HCT116 (cell line): ENCODE results near the gene LAMP5. TPM values are rescaled to one million over a fixed set of nuclear protein-coding genes. Genes with fewer than 3 reads are reported as not detected.

Experiments used
- ATAC-seq: fragments of 200-7000 bp; cut with Tn5 transposase; 2 replicates; pipeline ENCODE4 v1.9.1; 2020; ENCODE audit warnings: mild to moderate bottlenecking, moderate library complexity
- BruUV-seq: library from RNA; stranded (reverse); fragments of 400-500 nt; replicated peaks from 2 replicates; lab custom pipeline; 2021; lab: Mats Ljungman, UMichigan
- CTCF ChIA-PET: fragments of 300-600 bp; sonication (Branson Sonifier 250); formaldehyde crosslinking; loops from one replicate; lab custom pipeline; 2021; ENCODE audit warnings: antibody characterized with exemption; lab: Charles Lee
- POLR2A ChIA-PET: fragments of 300-600, 350-600 bp; sonication (Branson Sonifier 250); formaldehyde crosslinking; loops from one replicate; lab custom pipeline; 2021; ENCODE audit warnings: antibody characterized with exemption; lab: Charles Lee
- RAD21 ChIA-PET, 2 experiments: fragments of 300-600 bp; sonication (Branson Sonifier 250); formaldehyde crosslinking; loops; one replicate each; lab custom pipeline; 2023; ENCODE audit warnings: low total read pairs in 2 of 2; ENCODE audit not compliant: uncharacterized antibody in 2 of 2, unreplicated experiment in 2 of 2, low non-redundant PET in 1 of 2; lab: Charles Lee
- DNase-seq: peaks from one replicate; pipeline ENCODE4 v3.0.0-alpha.2; 2010; ENCODE audit warnings: low read depth, low spot score
- H2AFZ ChIP-seq: fragments of 200-600 bp; shearing (Covaris generic), sonication (generic); 2 replicates; pipeline ENCODE4 v1.6.1; 2017; ENCODE audit warnings: low read depth, mixed run types, mixed read lengths, antibody characterized with exemption, low read length; ENCODE audit not compliant: poor library complexity, severe bottlenecking
- H3K27ac ChIP-seq: 2 replicates; pipeline ENCODE4 v1.5.1; 2012; ENCODE audit warnings: low read depth, low read length
- H3K27me3 ChIP-seq: fragments of 200-600 bp; sonication (generic); 2 replicates; pipeline ENCODE4 v1.6.1; 2016; ENCODE audit warnings: mixed run types, low read length, mixed read lengths; ENCODE audit not compliant: insufficient read depth
- H3K36me3 ChIP-seq, 2 experiments: fragments of 200-500 bp in 1 of 2; fragments of 200-600 bp in 1 of 2; sonication (Bioruptor generic) in 1 of 2; sonication (generic) in 1 of 2; 2 replicates each; pipeline versions ENCODE4 v1.5.1 to v1.6.1; 2014 to 2016; ENCODE audit warnings: low read length in 2 of 2, inconsistent platforms in 1 of 2, mixed read lengths in 1 of 2, mixed run types in 1 of 2; ENCODE audit not compliant: insufficient read depth in 2 of 2, control insufficient read depth in 1 of 2
- H3K4me1 ChIP-seq, 2 experiments: fragments of 200-600 bp in 1 of 2; sonication (generic) in 1 of 2; 2 replicates each; pipeline versions ENCODE4 v1.5.1 to v1.6.1; 2012 to 2017; ENCODE audit warnings: low read length in 2 of 2, inconsistent platforms in 1 of 2, mild to moderate bottlenecking in 1 of 2, mixed read lengths in 1 of 2, mixed run types in 1 of 2, moderate library complexity in 1 of 2; ENCODE audit not compliant: insufficient read depth in 2 of 2, control insufficient read depth in 1 of 2
- H3K4me2 ChIP-seq: fragments of 200-600 bp; sonication (generic); 2 replicates; pipeline ENCODE4 v1.6.1; 2017; ENCODE audit warnings: mixed run types, low read length, mixed read lengths
- H3K4me3 ChIP-seq, 2 experiments: fragments of 200-600 bp in 1 of 2; sonication (generic) in 1 of 2; replicated peaks in 1 of 2; 2 replicates each; pipeline ENCODE4 v1.5.1; 2011 to 2016; ENCODE audit warnings: low read length in 2 of 2, control low read depth in 1 of 2, low read depth in 1 of 2, mild to moderate bottlenecking in 1 of 2, mixed read lengths in 1 of 2, mixed run types in 1 of 2
- H3K79me2 ChIP-seq: fragments of 200-600 bp; sonication (generic); 2 replicates; pipeline ENCODE4 v1.6.1; 2017; ENCODE audit warnings: mild to moderate bottlenecking, mixed run types, low read length, moderate library complexity, mixed read lengths; ENCODE audit not compliant: insufficient read depth
- H3K9ac ChIP-seq: fragments of 200-600 bp; sonication (generic); 2 replicates; pipeline ENCODE4 v1.6.1; 2016; ENCODE audit warnings: low read length, mixed read lengths
- H3K9me2 ChIP-seq: fragments of 200-600 bp; sonication (generic), shearing (Covaris generic); 2 replicates; pipeline ENCODE4 v1.6.1; 2017; ENCODE audit warnings: mixed run types, mild to moderate bottlenecking, moderate library complexity; ENCODE audit not compliant: insufficient read depth
- H3K9me3 ChIP-seq, 2 experiments: fragments of 200-500 bp in 1 of 2; fragments of 200-600 bp in 1 of 2; sonication (Bioruptor generic) in 1 of 2; sonication (generic) in 1 of 2; 2 replicates each; pipeline ENCODE4 v1.6.1; 2014 to 2017; ENCODE audit warnings: low read length in 2 of 2, mixed read lengths in 2 of 2, inconsistent platforms in 1 of 2, low read depth in 1 of 2, mild to moderate bottlenecking in 1 of 2, mixed run types in 1 of 2, moderate library complexity in 1 of 2; ENCODE audit not compliant: control insufficient read depth in 1 of 2, insufficient read depth in 1 of 2
- H4K20me1 ChIP-seq: fragments of 200-600 bp; sonication (generic), shearing (Covaris generic); 2 replicates; pipeline ENCODE4 v1.6.1; 2017; ENCODE audit warnings: mixed run types, mild to moderate bottlenecking, moderate library complexity; ENCODE audit not compliant: insufficient read depth
- CBX3 ChIP-seq: IDR thresholded peaks from 2 replicates; pipeline ENCODE4 v1.6.1; 2012; ENCODE audit warnings: low read depth
- CEBPB ChIP-seq: IDR thresholded peaks from 2 replicates; pipeline ENCODE4 v1.6.1; 2012; ENCODE audit warnings: low read depth
- ELF1 ChIP-seq: IDR thresholded peaks from 2 replicates; pipeline ENCODE4 v1.6.1; 2012; ENCODE audit warnings: low read depth, borderline replicate concordance
- REST ChIP-seq: IDR thresholded peaks from 2 replicates; pipeline ENCODE4 v1.6.1; 2012; ENCODE audit warnings: low read depth
- SP1 ChIP-seq: IDR thresholded peaks from 2 replicates; pipeline ENCODE4 v1.6.1; 2012; ENCODE audit warnings: low read depth
- SRF ChIP-seq: IDR thresholded peaks from 2 replicates; pipeline ENCODE4 v1.6.1; 2012; ENCODE audit warnings: low read depth
- TCF7L2 ChIP-seq: IDR thresholded peaks from 2 replicates; pipeline ENCODE4 v1.7.0; 2011; ENCODE audit warnings: borderline replicate concordance, inconsistent platforms; ENCODE audit not compliant: insufficient read depth, insufficient read length; ENCODE audit errors: extremely low read depth
- YY1 ChIP-seq: IDR thresholded peaks from 2 replicates; pipeline ENCODE4 v1.6.1; 2011; ENCODE audit warnings: low read length, low read depth, moderate library complexity, mild to moderate bottlenecking; ENCODE audit not compliant: insufficient replicate concordance; ENCODE audit errors: extremely low read depth
- ZFX ChIP-seq: fragments of 450-650 bp; IDR thresholded peaks from 2 replicates; pipeline ENCODE4 v1.6.1; 2017
- intact Hi-C: fragments of 100-400 bp; cut with micrococcal nuclease; formaldehyde crosslinking; loops from 2 replicates; pipeline ENCODE4 v1.10.0; 2022
- total RNA-seq: library from RNA; stranded (reverse); gene quantifications from one replicate; pipeline ENCODE4 v1.2.1, GENCODE V29; 2021; ENCODE audit not compliant: unreplicated experiment
- TF ChIP-seq, protein P1 (sequence below): IDR thresholded peaks from 2 replicates; pipeline ENCODE4 v1.6.1; 2011; ENCODE audit warnings: mild to moderate bottlenecking, low read length, moderate library complexity; ENCODE audit not compliant: insufficient replicate concordance; ENCODE audit errors: extremely low read depth

LAMP5 gene
- total RNA-seq, 1 experiment from 2014 or later: not detected

DNA sequence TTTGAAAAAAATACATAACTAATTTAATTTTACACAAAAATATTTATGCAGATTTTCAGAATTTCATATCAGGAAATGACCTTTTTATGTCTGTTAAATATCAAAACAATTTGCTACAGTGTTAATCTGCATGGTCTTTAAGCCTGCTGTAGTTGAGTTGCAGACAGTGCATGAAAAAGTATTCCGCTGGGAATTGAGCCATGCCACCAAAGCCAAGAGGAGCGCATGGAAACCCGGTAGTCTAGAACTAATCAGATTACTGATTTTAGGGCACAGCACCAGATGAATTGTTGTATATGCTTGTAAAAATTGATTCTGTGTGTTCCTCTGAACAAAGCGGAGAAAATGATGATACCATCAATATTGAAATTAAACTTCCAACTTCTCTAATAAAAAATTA is 34.3 kb upstream of the LAMP5 start:
- no peak overlapping the region for H3K9ac ChIP-seq
- no peaks in the 10 kb centered on the region for H3K9me2 ChIP-seq
- H3K4me2 ChIP-seq: no peak overlapping the region
- POLR2A ChIA-PET: no interaction called here
- CTCF ChIA-PET: no interaction called here
- no peak overlapping the region for H2AFZ ChIP-seq
- H3K27me3 ChIP-seq: 0 out of 2 replicates have a peak, but pooled peaks cover 9% of the 10 kb centered on the region
- no peaks in the 10 kb centered on the region for H3K79me2 ChIP-seq
- H3K4me1 ChIP-seq: no peaks in the 10 kb centered on the region
- no peak overlapping the region for H3K27ac ChIP-seq
- no peak overlapping the region for H3K4me3 ChIP-seq
- RAD21 ChIA-PET: no interaction called here
- intact Hi-C loops: no loop called here
- no peak for DNase-seq
- H3K36me3 ChIP-seq: no peaks in the 10 kb centered on the region
- H4K20me1 ChIP-seq: no peaks in the 10 kb centered on the region
- no peaks in the 10 kb centered on the region for H3K9me3 ChIP-seq
- TF ChIP-seq TCF7L2: no peak
- TF ChIP-seq CEBPB: no peak
- no peak for TF ChIP-seq SRF
- TF ChIP-seq REST: no peak
- no peak for TF ChIP-seq CBX3
- no peak for TF ChIP-seq ZFX
- no peak for ATAC-seq
- no TSS peak for BruUV-seq

- no peaks in the 10 kb centered on the region for H3K36me3 ChIP-seq
- H2AFZ ChIP-seq: no peak overlapping the region
- no peak for ATAC-seq
- H3K4me3 ChIP-seq: no peak overlapping the region
- POLR2A ChIA-PET: no interaction called here
- H3K4me1 ChIP-seq: no peaks in the 10 kb centered on the region
- no peaks in the 10 kb centered on the region for H4K20me1 ChIP-seq
- no peak overlapping the region for H3K27ac ChIP-seq
- RAD21 ChIA-PET: no interaction called here
- no peak for TF ChIP-seq YY1
- no peak for TF ChIP-seq SP1
- no peak for TF ChIP-seq TCF7L2
- TF ChIP-seq ZFX: no peak
- TF ChIP-seq CBX3: no peak
- no peak for TF ChIP-seq ELF1
- TF ChIP-seq SRF: no peak
- TF ChIP-seq, protein P1, sequence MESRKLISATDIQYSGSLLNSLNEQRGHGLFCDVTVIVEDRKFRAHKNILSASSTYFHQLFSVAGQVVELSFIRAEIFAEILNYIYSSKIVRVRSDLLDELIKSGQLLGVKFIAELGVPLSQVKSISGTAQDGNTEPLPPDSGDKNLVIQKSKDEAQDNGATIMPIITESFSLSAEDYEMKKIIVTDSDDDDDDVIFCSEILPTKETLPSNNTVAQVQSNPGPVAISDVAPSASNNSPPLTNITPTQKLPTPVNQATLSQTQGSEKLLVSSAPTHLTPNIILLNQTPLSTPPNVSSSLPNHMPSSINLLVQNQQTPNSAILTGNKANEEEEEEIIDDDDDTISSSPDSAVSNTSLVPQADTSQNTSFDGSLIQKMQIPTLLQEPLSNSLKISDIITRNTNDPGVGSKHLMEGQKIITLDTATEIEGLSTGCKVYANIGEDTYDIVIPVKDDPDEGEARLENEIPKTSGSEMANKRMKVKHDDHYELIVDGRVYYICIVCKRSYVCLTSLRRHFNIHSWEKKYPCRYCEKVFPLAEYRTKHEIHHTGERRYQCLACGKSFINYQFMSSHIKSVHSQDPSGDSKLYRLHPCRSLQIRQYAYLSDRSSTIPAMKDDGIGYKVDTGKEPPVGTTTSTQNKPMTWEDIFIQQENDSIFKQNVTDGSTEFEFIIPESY: no peak
- TF ChIP-seq, all 23 proteins: peak for 0
- no TSS peak for BruUV-seq
- Histone ChIP-seq H3K79me2 (no peaks in the 10 kb centered on the region), H3K4me2 (no peak overlapping the region), H3K9me2 (no peaks in the 10 kb centered on the region), H3K9me3 (no peaks in the 10 kb centered on the region), H3K9ac (no peak overlapping the region), H3K27me3 (0 out of 2 replicates have a peak, but pooled peaks cover 9% of the 10 kb centered on the region)
- CTCF ChIA-PET: no interaction called here
- intact Hi-C loops: no loop called here
- no peak for DNase-seq
These were observed 32.2 kb upstream of the LAMP5 start for GRCh38 chr20:9482180-9482579.
